ENCODE results near the gene ZP2. TPM values are rescaled to one million over a fixed set of nuclear protein-coding genes. Genes with fewer than 3 reads are reported as not detected.

Gene ZP2
- total and polyA plus RNA-seq, 2 of the 4 experiments (the other 2 are of a cell fraction), result not detected

GRCh38 chr16:21179983-21180365 lies 31.4 kb downstream of the ZP2 start:
- Histone ChIP-seq H2AK9ac (replicated peaks; ENCODE audit: low read depth, low read length, poor library complexity) (no peak overlapping the region), H2AFZ (replicated peaks; ENCODE audit: low read length, poor library complexity) (no peak overlapping the region), H3K4me2 (ENCODE audit: low read depth, low read length) (no peak overlapping the region), H3K14ac (replicated peaks; ENCODE audit: low read depth, low read length) (no peak overlapping the region), H2BK5ac (ENCODE audit: low read depth, low read length, poor library complexity, severe bottlenecking) (no peak overlapping the region), H3K4ac (ENCODE audit: low read depth, low read length) (no peak overlapping the region), H3K9ac (ENCODE audit: low read depth, low read length) (no peak overlapping the region), H4K5ac (ENCODE audit: low read depth, low read length) (no peak overlapping the region), H3K56ac (ENCODE audit: extremely low read depth, insufficient read depth, low read length) (no peak overlapping the region), H4K8ac (ENCODE audit: low read depth in 2 of 2, low read length in 2 of 2) (no peak overlapping the region), H3K9me1 (ENCODE audit: insufficient read depth, low read length) (no peaks in the 10 kb centered on the region), H3K23ac (ENCODE audit: low read depth, low read length) (no peak overlapping the region), H3K9me3 (ENCODE audit: control insufficient read depth, insufficient read depth, low read length) (no peaks in the 10 kb centered on the region; the same call in 1 of the 2 replicates), H3K4me1 (ENCODE audit: control insufficient read depth, insufficient read depth, low read length) (no peaks in the 10 kb centered on the region), H3K18ac (ENCODE audit: low read depth, low read length) (no peak overlapping the region), H4K20me1 (ENCODE audit: insufficient read depth, low read length) (no peaks in the 10 kb centered on the region), H3K79me1 (ENCODE audit: low read depth in 1 of 2, low read length in 2 of 2) (no peaks in the 10 kb centered on the region), H3K27ac (ENCODE audit: insufficient read depth, low read length) (no peak overlapping the region), H3K36me3 (ENCODE audit: control insufficient read depth, insufficient read depth, low read length) (peaks cover 36% of the 10 kb centered on the region), H4K91ac (ENCODE audit: insufficient read depth, low read depth, low read length) (no peak overlapping the region), H3K27me3 (ENCODE audit: control insufficient read depth, insufficient read depth, low read length) (no peaks in the 10 kb centered on the region), H3K4me3 (ENCODE audit: insufficient read depth, low read depth, low read length) (no peak overlapping the region), H2BK120ac (ENCODE audit: low read depth, low read length) (no peak overlapping the region), H2BK15ac (ENCODE audit: low read depth, low read length) (no peak overlapping the region), H2BK20ac (ENCODE audit: low read depth, low read length) (no peak overlapping the region), H2AK5ac (ENCODE audit: low read depth, low read length) (no peak overlapping the region)
- dilution Hi-C loops (cut with HindIII; ENCODE audit: low sequenced_read_pairs, unreplicated experiment), result no loop called here
- intact Hi-C loops (cut with micrococcal nuclease), result no loop called here
- BruUV-seq (replicated peaks), result no TSS peak
- no peak for ATAC-seq (ENCODE audit: low read depth)
- TF ChIP-seq POLR2A (IDR thresholded peaks at IDR 0.05; ENCODE audit: low read depth, low read length), result no peak
- no peak for TF ChIP-seq RFX5 (IDR thresholded peaks at IDR 0.05; ENCODE audit: low read depth, low read length)
- TF ChIP-seq SMC3 (IDR thresholded peaks at IDR 0.05; ENCODE audit: low read depth, low read length), result no peak
- TF ChIP-seq BHLHE40 (IDR thresholded peaks at IDR 0.05; ENCODE audit: low read depth, low read length), result no peak
- no peak for TF ChIP-seq NFE2L2 (IDR thresholded peaks at IDR 0.05; ENCODE audit: low read depth, low read length)
- TF ChIP-seq USF2 (IDR thresholded peaks at IDR 0.05; ENCODE audit: low read depth, low read length), result no peak
- TF ChIP-seq CTCF (conservative IDR thresholded peaks at IDR 0.05; ENCODE audit: low read depth, low read length), result no peak
- TF ChIP-seq MAFK (IDR thresholded peaks at IDR 0.05; ENCODE audit: low read depth, low read length), result no peak
- TF ChIP-seq ELK1 (IDR thresholded peaks at IDR 0.05; ENCODE audit: borderline replicate concordance, low read depth, low read length), result no peak
- TF ChIP-seq CHD1 (IDR thresholded peaks at IDR 0.05; ENCODE audit: low read depth, low read length), result no peak
- no peak for TF ChIP-seq RCOR1 (IDR thresholded peaks at IDR 0.05; ENCODE audit: insufficient replicate concordance, low read length)
- TF ChIP-seq FOS (IDR thresholded peaks at IDR 0.05; ENCODE audit: low read depth, low read length), result no peak
- no peak for TF ChIP-seq MXI1 (IDR thresholded peaks at IDR 0.05; ENCODE audit: borderline replicate concordance, low read depth, low read length)
- DNase-seq, result no peak
- POLR2A ChIA-PET (ENCODE audit: unreplicated experiment), result interaction anchor here (0.6 kb wide), 1 partner anchor 79 kb away, joined by 3 read pairs; no protein-coding TSS in a partner anchor
- no CpG with 5 or more reads among the region's 3 CpGs for WGBS, 2 experiments (ENCODE audit: extremely low coverage in 2 of 2, insufficient read length in 1 of 2)
- in situ Hi-C loops (cut with MboI; ENCODE audit: low sequenced_read_pairs), result no loop called here
- CTCF ChIA-PET, result no interaction called here
